AG04450 (cell line): ENCODE data around the gene REM2. TPM values are rescaled to one million over a fixed set of nuclear protein-coding genes. Genes with fewer than 3 reads are reported as not detected.
A peak's percentile ranks its signal among the peaks of the same experiment; 100 is the strongest.

Experiments
- CTCF ChIA-PET: fragments of 300-600, 350-600 bp; formaldehyde crosslinking; extraction: SDS; loops from one replicate; lab custom pipeline; 2022; ENCODE audit warnings: antibody characterized with exemption, inconsistent platforms; lab: Charles Lee
- POLR2A ChIA-PET: fragments of 350-600 bp; formaldehyde crosslinking; extraction: SDS; loops from one replicate; lab custom pipeline; 2021; ENCODE audit warnings: antibody characterized with exemption, inconsistent platforms; lab: Yijun Ruan, JAX
- DNase-seq: peaks from one replicate; pipeline ENCODE4 v3.0.0-alpha.2; 2011; ENCODE audit warnings: low read depth, low spot score
- H3K27ac ChIP-seq: one replicate; pipeline ENCODE4 v1.5.1; 2012; ENCODE audit warnings: low read depth, low read length, control low read depth
- H3K27me3 ChIP-seq: one replicate; pipeline ENCODE4 v1.6.0; 2012; ENCODE audit warnings: low read length; ENCODE audit not compliant: control insufficient read depth, insufficient read depth
- H3K4me3 ChIP-seq: 2 replicates; pipeline ENCODE4 v1.5.1; 2011; ENCODE audit warnings: mild to moderate bottlenecking, low read depth, low read length, control low read depth
- H3K9me3 ChIP-seq: 2 replicates; pipeline ENCODE4 v1.5.1; 2012; ENCODE audit warnings: low read length; ENCODE audit not compliant: control insufficient read depth, insufficient read depth
- CTCF ChIP-seq: IDR thresholded peaks from 2 replicates; pipeline ENCODE4 v1.5.1; 2011; ENCODE audit warnings: low read depth, low read length, control low read depth, inconsistent platforms
- polyA plus RNA-seq: library from polyadenylated mRNA; depleted of rRNA; stranded (reverse); fragments of >200 nt; gene quantifications from 2 replicates; pipeline ENCODE4 v1.2.3, GENCODE V29; 2011

The REM2 gene
- polyA plus RNA-seq, 1 experiment = 0.19 TPM

DNA sequence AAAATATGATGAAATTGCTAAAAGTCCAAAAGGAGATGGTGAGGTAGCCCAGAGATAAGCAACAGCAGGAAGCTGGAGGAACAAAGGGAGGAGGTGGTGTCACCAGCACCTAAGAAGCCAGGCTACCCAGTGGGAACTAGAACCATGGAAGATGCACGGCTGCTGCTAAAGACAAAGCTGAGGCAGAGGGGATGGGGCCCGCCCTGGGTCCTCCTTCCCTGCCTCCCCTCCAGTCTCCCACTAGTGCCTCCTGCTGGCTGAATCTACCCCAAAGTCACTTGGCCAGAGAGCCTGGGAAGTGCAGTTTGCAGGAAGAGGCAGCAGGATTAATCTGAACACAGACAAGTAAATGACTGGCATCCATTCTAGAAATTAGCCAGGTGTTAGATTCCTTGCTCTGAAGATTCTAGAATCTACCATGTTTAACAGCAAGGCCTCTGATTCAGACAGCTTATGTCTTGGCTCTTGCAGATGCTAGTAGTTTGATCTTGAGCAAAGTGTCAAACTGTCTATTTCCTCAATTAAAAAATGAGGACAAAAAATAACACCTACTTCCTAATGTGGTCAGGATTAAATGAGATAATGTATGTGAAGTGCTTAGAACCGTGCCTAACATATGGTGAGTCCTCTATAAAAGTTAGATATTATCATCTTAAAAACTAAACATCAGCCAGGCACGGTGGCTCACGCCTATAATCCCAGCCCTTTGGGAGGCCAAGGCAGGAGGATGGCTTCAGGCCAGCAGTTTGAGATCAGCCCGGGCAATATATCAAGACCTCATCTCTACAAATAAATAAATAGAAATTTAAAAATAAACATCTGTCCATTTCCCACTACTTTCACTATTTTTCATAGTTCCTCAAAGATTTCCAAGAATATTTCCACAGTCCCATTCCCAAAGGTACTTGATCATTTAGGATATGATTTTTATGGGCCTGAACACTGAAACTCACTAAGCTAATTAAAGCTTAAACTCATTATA lies 17.3 kb upstream of the REM2 start:
- DNase-seq = no peak
- Histone ChIP-seq H3K4me3 (no peak overlapping the region), H3K9me3 (peaks cover 4% of the 10 kb centered on the region; the same call in 1 of the 2 replicates), H3K27me3 (no peaks in the 10 kb centered on the region), H3K27ac (no peak overlapping the region)
- POLR2A ChIA-PET = no interaction called here
- CTCF ChIA-PET = interaction anchor here (1.5 to 2.0 kb wide), 2 partner anchors 11 to 309 kb away, joined by 4 to 9 read pairs; no protein-coding TSS in a partner anchor
- TF ChIP-seq CTCF = no peak

- H3K27me3 ChIP-seq = no peaks in the 10 kb centered on the region
- CTCF ChIA-PET = interaction anchor here (1.1 to 2.0 kb wide), 3 partner anchors 12 to 310 kb away, joined by 3 to 9 read pairs (median 4); no protein-coding TSS in a partner anchor
- H3K4me3 ChIP-seq = no peak overlapping the region
- no peak for DNase-seq
- TF ChIP-seq CTCF = no peak
- peaks cover under 1% of the 10 kb centered on the region; the same call in 1 of the 2 replicates for H3K9me3 ChIP-seq
- POLR2A ChIA-PET = no interaction called here
- H3K27ac ChIP-seq = no peak overlapping the region
These were observed 16.1 kb upstream of the REM2 start for GRCh38 chr14:22866874-22867273.

DNA sequence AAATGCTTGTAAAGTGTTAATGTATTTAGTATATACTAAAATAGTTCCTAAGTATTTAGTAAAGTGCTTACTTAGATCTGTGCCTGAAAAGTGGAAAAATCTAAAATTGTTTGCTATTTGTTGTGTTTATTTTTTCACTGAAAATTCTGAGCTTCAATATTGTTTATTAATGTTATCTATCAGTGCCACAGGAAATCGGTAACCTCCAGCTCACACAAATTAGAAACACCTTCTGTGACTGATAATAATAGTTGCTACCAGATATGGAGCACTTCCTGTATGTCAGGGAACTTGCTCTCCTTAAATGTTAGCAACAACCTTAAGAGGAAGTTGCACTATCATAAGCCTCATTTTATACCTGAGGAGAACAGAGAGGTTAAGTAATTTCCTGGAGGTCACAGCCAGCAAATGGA lies 12.2 kb upstream of the REM2 start:
- POLR2A ChIA-PET = interaction anchor here (1.2 to 1.3 kb wide), 2 partner anchors 17 to 107 kb away, joined by 4 to 5 read pairs; no protein-coding TSS in a partner anchor
- no peaks in the 10 kb centered on the region for H3K27me3 ChIP-seq
- peak overlapping the region; percentile 91 for H3K27ac ChIP-seq
- DNase-seq = no peak
- CTCF ChIA-PET = interaction anchor here (1.1 to 5.2 kb wide), 13 partner anchors 10 to 314 kb away, joined by 3 to 110 read pairs (median 14); partner anchors contain the start of gene REM2
- TF ChIP-seq CTCF = no peak
- H3K4me3 ChIP-seq = peak overlapping the region; percentile 80
- no peaks in the 10 kb centered on the region; the same call in 1 of the 2 replicates for H3K9me3 ChIP-seq

DNA sequence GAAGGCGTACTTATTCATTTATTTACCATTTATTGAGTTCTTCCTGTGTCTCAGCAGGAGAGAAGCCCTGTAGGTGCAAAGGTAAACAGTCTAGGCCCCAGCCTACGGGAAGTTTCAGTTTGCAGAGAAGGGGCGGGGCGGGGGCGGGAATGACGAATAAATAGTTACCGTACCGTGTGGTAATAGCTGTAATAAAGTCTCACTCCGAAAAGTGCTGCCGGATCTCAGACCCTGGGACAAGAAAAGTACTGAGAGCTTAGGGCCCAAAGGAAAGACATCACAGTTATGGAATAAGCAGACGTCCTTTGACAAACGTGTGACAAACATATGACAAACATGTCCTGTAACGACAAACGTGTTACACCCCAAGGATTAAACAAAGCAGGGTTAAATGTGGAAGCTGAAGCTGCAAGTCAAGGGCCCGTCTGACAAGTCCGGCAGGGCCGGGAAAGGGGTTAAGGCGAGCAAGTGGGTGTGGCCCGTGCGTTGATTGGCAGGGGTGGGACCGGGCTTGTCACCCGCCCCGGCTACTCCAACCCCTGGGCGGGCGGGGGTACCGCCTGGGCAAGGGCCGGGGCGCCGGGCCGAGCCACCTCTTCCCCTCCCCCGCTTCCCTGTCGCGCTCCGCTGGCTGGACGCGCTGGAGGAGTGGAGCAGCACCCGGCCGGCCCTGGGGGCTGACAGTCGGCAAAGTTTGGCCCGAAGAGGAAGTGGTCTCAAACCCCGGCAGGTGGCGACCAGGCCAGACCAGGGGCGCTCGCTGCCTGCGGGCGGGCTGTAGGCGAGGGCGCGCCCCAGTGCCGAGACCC lies 11.6 kb upstream of the REM2 start, which contains the start of gene LRP10:
TSS of gene LRP10 (plus strand) at position 517 of the 809 bp plus-strand sequence. CDS start 564 bp downstream, outside the sequence.
- peak within 1 kb of the TSS; percentile 91 for H3K27ac ChIP-seq
- no peaks in the 10 kb centered on the region; the same call in 1 of the 2 replicates for H3K9me3 ChIP-seq
- DNase-seq = no peak
- TF ChIP-seq CTCF = no peak
- H3K4me3 ChIP-seq = peak within 1 kb of the TSS; percentile 80
- POLR2A ChIA-PET = interaction anchor here (0.8 to 1.3 kb wide), 3 partner anchors 11 to 106 kb away, joined by 4 to 10 read pairs (median 5); no protein-coding TSS in a partner anchor
- H3K27me3 ChIP-seq = no peaks in the 10 kb centered on the region
- CTCF ChIA-PET = interaction anchor here (0.8 to 5.2 kb wide), 18 partner anchors 10 to 315 kb away, joined by 3 to 110 read pairs (median 9); partner anchors contain the start of genes OXA1L, RBM23 and REM2
